ENCODE measurements around the gene LMAN1L. TPM values are rescaled to one million over a fixed set of nuclear protein-coding genes. Genes with fewer than 3 reads are reported as not detected.
A peak's percentile ranks its signal among the peaks of the same experiment; 100 is the strongest.

Gene LMAN1L
- total RNA-seq (under 1 TPM in 1 of 2 donors, not detected in 1; 0.30 TPM), polyA plus RNA-seq (under 1 TPM in 1 of 2 donors, not detected in 1; 0.15 TPM)
- long read RNA-seq, donor 1: 0 reads
- long read RNA-seq, donor 2: 0 reads

DNA sequence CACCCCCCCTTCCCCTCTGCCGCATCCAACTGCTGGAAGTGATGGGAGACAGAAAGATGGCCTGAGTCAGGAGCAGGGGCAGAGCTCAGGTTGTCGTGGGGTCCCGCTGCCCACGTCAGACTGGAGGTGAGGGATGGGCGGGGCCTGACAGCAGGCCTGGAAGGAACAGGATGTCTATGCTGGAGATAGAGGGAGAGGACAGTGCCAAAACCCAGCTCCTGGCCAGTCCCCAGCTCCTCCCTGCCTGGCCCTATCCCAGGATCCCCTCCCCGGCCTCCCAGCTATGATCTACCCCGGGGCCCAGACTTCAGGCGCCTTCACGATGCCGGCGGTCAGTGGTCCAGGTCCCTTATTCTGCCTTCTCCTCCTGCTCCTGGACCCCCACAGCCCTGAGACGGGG lies at the start of gene LMAN1L:
TSS of gene LMAN1L (plus strand) at position 303 of the 400 bp plus-strand sequence. CDS start at position 323, 20 bp downstream.
- WGBS, 2 donors: 66 to 73% methylated on average over 11 to 12 of the region's 12 CpGs
- Histone ChIP-seq H3K9me3 (ENCODE audit: control insufficient read depth, low read length) (no peaks in the 10 kb centered on the region), H3K4me1 (ENCODE audit: control insufficient read depth in 1 of 2, insufficient read depth in 2 of 2, low read length in 2 of 2) (no peaks in the 10 kb centered on the region), H3K27ac (ENCODE audit: low read depth in 1 of 2, low read length in 2 of 2) (no peak within 1 kb of the TSS), H3K4me3 (ENCODE audit: low read length in 2 of 2) (no peak within 1 kb of the TSS), H3K36me3 (ENCODE audit: control insufficient read depth in 1 of 2, insufficient read depth in 2 of 2, low read length in 1 of 2) (no peaks in the 10 kb centered on the region), H3K27me3 (ENCODE audit: control insufficient read depth in 1 of 2, insufficient read depth in 2 of 2, low read length in 1 of 2) (no peaks in the 10 kb centered on the region)
- DNase-seq (no peak), ATAC-seq (ENCODE audit: low FRiP score) (no peak)
- intact Hi-C loops (cut with DNase I): no loop called here

GRCh38 chr15:74763416-74763815 lies 49.2 kb upstream of the LMAN1L start:
- Histone ChIP-seq H3K27me3 (ENCODE audit: control insufficient read depth in 1 of 2, insufficient read depth in 2 of 2, low read length in 1 of 2) (no peaks in the 10 kb centered on the region), H3K36me3 (ENCODE audit: control insufficient read depth in 1 of 2, insufficient read depth in 2 of 2, low read length in 1 of 2) (no peaks in the 10 kb centered on the region), H3K27ac (ENCODE audit: low read depth in 1 of 2, low read length in 2 of 2) (no peak overlapping the region), H3K4me1 (ENCODE audit: control insufficient read depth in 1 of 2, insufficient read depth in 2 of 2, low read length in 2 of 2) (no peaks in the 10 kb centered on the region), H3K4me3 (ENCODE audit: low read length in 2 of 2) (no peak overlapping the region), H3K9me3 (ENCODE audit: control insufficient read depth, low read length) (no peaks in the 10 kb centered on the region)
- WGBS, 2 donors: 90 to 92% methylated on average over 15 of the region's 15 CpGs
- DNase-seq (no peak), ATAC-seq (ENCODE audit: low FRiP score) (no peak)
- intact Hi-C loops (cut with DNase I): loop anchor here in 1 of 2 donors (10.0 kb wide), 1 partner anchor 389 kb away; no protein-coding TSS in a partner anchor

GRCh38 chr15:74767167-74768098 lies 45.2 kb upstream of the LMAN1L start:
- no peaks in the 10 kb centered on the region for H3K9me3 ChIP-seq (ENCODE audit: control insufficient read depth, low read length)
- DNase-seq (no peak), ATAC-seq (ENCODE audit: low FRiP score) (no peak)
- H3K27ac ChIP-seq (ENCODE audit: low read depth in 1 of 2, low read length in 2 of 2): no peak overlapping the region
- no peaks in the 10 kb centered on the region for H3K27me3 ChIP-seq (ENCODE audit: control insufficient read depth in 1 of 2, insufficient read depth in 2 of 2, low read length in 1 of 2)
- H3K4me1 ChIP-seq (ENCODE audit: control insufficient read depth in 1 of 2, insufficient read depth in 2 of 2, low read length in 2 of 2): no peaks in the 10 kb centered on the region
- H3K4me3 ChIP-seq (ENCODE audit: low read length in 2 of 2): no peak overlapping the region
- H3K36me3 ChIP-seq (ENCODE audit: control insufficient read depth in 1 of 2, insufficient read depth in 2 of 2, low read length in 1 of 2): no peaks in the 10 kb centered on the region
- intact Hi-C loops (cut with DNase I): loop anchor here (1.0 to 10.0 kb wide), 5 partner anchors 35 to 395 kb away; no protein-coding TSS in a partner anchor
- WGBS, 2 donors: 77 to 82% methylated on average over 14 of the region's 14 CpGs

DNA sequence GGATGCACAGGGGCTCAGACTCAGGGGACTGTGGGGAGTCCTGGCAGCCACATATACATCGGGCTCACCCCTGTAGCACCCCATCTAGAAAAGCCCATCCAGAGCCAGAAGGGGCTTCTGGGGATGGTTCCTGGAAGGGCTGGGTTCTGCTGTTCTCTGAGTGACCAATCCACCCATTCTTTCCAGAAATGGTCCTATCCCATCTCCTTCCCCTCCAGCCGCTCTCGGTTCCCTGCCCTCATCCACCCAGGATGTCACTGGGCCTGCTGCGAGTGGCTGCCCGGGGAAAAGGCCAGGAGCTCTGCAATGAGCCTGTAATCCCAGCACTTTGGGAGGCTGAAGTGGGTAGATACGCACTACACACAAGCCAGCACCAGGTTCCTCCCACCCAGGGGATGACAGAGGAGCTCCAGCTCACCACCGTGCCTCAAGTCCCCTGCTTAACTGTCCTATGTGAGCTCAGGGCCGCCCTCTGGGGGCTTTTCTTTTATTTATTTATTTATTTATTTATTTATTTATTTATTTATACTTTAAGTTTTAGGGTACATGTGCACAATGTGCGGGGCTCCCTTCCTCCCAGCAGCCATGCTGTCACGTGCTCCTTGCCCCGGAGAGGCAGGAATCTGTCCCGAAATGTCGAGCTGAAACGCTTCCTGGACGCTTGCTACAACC lies 44.4 kb upstream of the LMAN1L start:
- Histone ChIP-seq H3K4me1 (ENCODE audit: control insufficient read depth in 1 of 2, insufficient read depth in 2 of 2, low read length in 2 of 2) (no peaks in the 10 kb centered on the region), H3K27me3 (ENCODE audit: control insufficient read depth in 1 of 2, insufficient read depth in 2 of 2, low read length in 1 of 2) (no peaks in the 10 kb centered on the region), H3K4me3 (ENCODE audit: low read length in 2 of 2) (no peak overlapping the region), H3K36me3 (ENCODE audit: control insufficient read depth in 1 of 2, insufficient read depth in 2 of 2, low read length in 1 of 2) (no peaks in the 10 kb centered on the region), H3K9me3 (ENCODE audit: control insufficient read depth, low read length) (no peaks in the 10 kb centered on the region), H3K27ac (ENCODE audit: low read depth in 1 of 2, low read length in 2 of 2) (no peak overlapping the region)
- 25 to 28% methylated on average over 15 of the region's 15 CpGs for WGBS, 2 donors
- intact Hi-C loops (cut with DNase I): loop anchor here (1.0 to 10.0 kb wide), 5 partner anchors 34 to 395 kb away; no protein-coding TSS in a partner anchor
- DNase-seq: no peak
- ATAC-seq (ENCODE audit: low FRiP score): no peak

- Histone ChIP-seq H3K4me1 (ENCODE audit: control insufficient read depth in 1 of 2, insufficient read depth in 2 of 2, low read length in 2 of 2) (no peaks in the 10 kb centered on the region), H3K4me3 (ENCODE audit: low read length in 2 of 2) (no peak overlapping the region), H3K27me3 (ENCODE audit: control insufficient read depth in 1 of 2, insufficient read depth in 2 of 2, low read length in 1 of 2) (no peaks in the 10 kb centered on the region), H3K9me3 (ENCODE audit: control insufficient read depth, low read length) (no peaks in the 10 kb centered on the region), H3K36me3 (ENCODE audit: control insufficient read depth in 1 of 2, insufficient read depth in 2 of 2, low read length in 1 of 2) (no peaks in the 10 kb centered on the region), H3K27ac (ENCODE audit: low read depth in 1 of 2, low read length in 2 of 2) (no peak overlapping the region)
- DNase-seq: peak; percentile 69 to 87
- peak; percentile 78 for ATAC-seq (ENCODE audit: low FRiP score)
- 2 to 3% methylated on average over 9 of the region's 9 CpGs for WGBS, 2 donors
- intact Hi-C loops (cut with DNase I): loop anchor here (1.0 to 10.0 kb wide), 5 partner anchors 33 to 396 kb away; no protein-coding TSS in a partner anchor
Observed at GRCh38 chr15:74768771-74769342, 43.8 kb upstream of the LMAN1L start.

GRCh38 chr15:74769463-74770025 lies 43.1 kb upstream of the LMAN1L start:
- DNase-seq: peak in 1 of 2 donors; percentile 22
- Histone ChIP-seq H3K4me3 (ENCODE audit: low read length in 2 of 2) (no peak overlapping the region), H3K9me3 (ENCODE audit: control insufficient read depth, low read length) (no peaks in the 10 kb centered on the region), H3K36me3 (ENCODE audit: control insufficient read depth in 1 of 2, insufficient read depth in 2 of 2, low read length in 1 of 2) (no peaks in the 10 kb centered on the region), H3K27me3 (ENCODE audit: control insufficient read depth in 1 of 2, insufficient read depth in 2 of 2, low read length in 1 of 2) (no peaks in the 10 kb centered on the region), H3K27ac (ENCODE audit: low read depth in 1 of 2, low read length in 2 of 2) (no peak overlapping the region), H3K4me1 (ENCODE audit: control insufficient read depth in 1 of 2, insufficient read depth in 2 of 2, low read length in 2 of 2) (no peaks in the 10 kb centered on the region)
- 57 to 61% methylated on average over 7 of the region's 7 CpGs for WGBS, 2 donors
- intact Hi-C loops (cut with DNase I): loop anchor here (2.0 to 10.0 kb wide), 8 partner anchors 33 to 397 kb away; no protein-coding TSS in a partner anchor
- no peak for ATAC-seq (ENCODE audit: low FRiP score)

GRCh38 chr15:74770211-74770903 lies 42.3 kb upstream of the LMAN1L start:
- peak in 1 of 2 donors; percentile 29 for DNase-seq
- no peak for ATAC-seq (ENCODE audit: low FRiP score)
- Histone ChIP-seq H3K27ac (ENCODE audit: low read depth in 1 of 2, low read length in 2 of 2) (no peak overlapping the region), H3K4me3 (ENCODE audit: low read length in 2 of 2) (no peak overlapping the region), H3K9me3 (ENCODE audit: control insufficient read depth, low read length) (no peaks in the 10 kb centered on the region), H3K4me1 (ENCODE audit: control insufficient read depth in 1 of 2, insufficient read depth in 2 of 2, low read length in 2 of 2) (no peaks in the 10 kb centered on the region), H3K27me3 (ENCODE audit: control insufficient read depth in 1 of 2, insufficient read depth in 2 of 2, low read length in 1 of 2) (no peaks in the 10 kb centered on the region), H3K36me3 (ENCODE audit: control insufficient read depth in 1 of 2, insufficient read depth in 2 of 2, low read length in 1 of 2) (no peaks in the 10 kb centered on the region)
- intact Hi-C loops (cut with DNase I): loop anchor here (2.0 to 5.0 kb wide), 4 partner anchors 37 to 182 kb away; no protein-coding TSS in a partner anchor
- 47% methylated on average over 4 of the region's 4 CpGs for WGBS, 2 donors

Measured in aorta (tissue), 5 donors.